Suprapubic skin (tissue), 4 donors: ENCODE measurements around the gene SRRM3.

ENCODE experiments used
- CTCF ChIP-seq, 2 donors: fragments of 200-600 bp in 1 of 2; fragments of 450-650 bp in 1 of 2; sonication (generic) in 1 of 2; IDR thresholded peaks; one replicate each; pipeline ENCODE4 v1.5.1; 2016 to 2019; ENCODE audit warnings: antibody characterized with exemption in 2 of 2, mild to moderate bottlenecking in 1 of 2, moderate library complexity in 1 of 2
- EP300 ChIP-seq: sonication (generic); formaldehyde crosslinking; IDR thresholded peaks from one replicate; pipeline ENCODE4 v1.6.1; 2017; ENCODE audit warnings: antibody characterized with exemption
- POLR2A ChIP-seq, 2 donors: fragments of 450-650 bp; IDR thresholded peaks; one replicate each; pipeline ENCODE4 v1.6.1; 2017; ENCODE audit warnings: antibody characterized with exemption in 2 of 2, mild to moderate bottlenecking in 2 of 2, moderate library complexity in 2 of 2
- POLR2AphosphoS5 ChIP-seq, 3 donors: sonication (generic); formaldehyde crosslinking; IDR thresholded peaks; one replicate each; pipeline ENCODE4 v1.6.1; 2017; ENCODE audit warnings: antibody characterized with exemption in 3 of 3

- no peak for TF ChIP-seq POLR2A (IDR thresholded peaks at IDR 0.05)
- TF ChIP-seq CTCF (IDR thresholded peaks at IDR 0.05) = no peak
- TF ChIP-seq POLR2AphosphoS5 (IDR thresholded peaks at IDR 0.05) = no peak
- no peak for TF ChIP-seq EP300
Observed at GRCh38 chr7:76231071-76231470, 29.4 kb downstream of the SRRM3 start.
